Measurements from ENCODE around the gene PCSK6. TPM values are rescaled to one million over a fixed set of nuclear protein-coding genes. Genes with fewer than 3 reads are reported as not detected.
"Not testable (repeated sequence)": the region's sequence is repeated elsewhere in the genome, so short reads cannot be mapped to it uniquely, and the experiment has no call there.

The PCSK6 gene
- total RNA-seq, 1 donor from 2014 or later = 11.0 TPM

GRCh38 chr15:101463696-101464095 is 25.8 kb downstream of the PCSK6 start:
- not testable (repeated sequence) for DNase-seq (ENCODE audit: low read depth)

- no peak for DNase-seq (ENCODE audit: low read depth)
Measured at GRCh38 chr15:101463270-101463669, 26.2 kb downstream of the PCSK6 start.

GRCh38 chr15:101461097-101461496 is 28.4 kb downstream of the PCSK6 start:
- no peak for DNase-seq (ENCODE audit: low read depth)

GRCh38 chr15:101459579-101460300 is 29.8 kb downstream of the PCSK6 start:
- no peak for DNase-seq (ENCODE audit: low read depth)

GRCh38 chr15:101458908-101459578 is 30.5 kb downstream of the PCSK6 start:
- DNase-seq (ENCODE audit: low read depth) = peak; percentile 25

GRCh38 chr15:101458158-101458900 is 31.2 kb downstream of the PCSK6 start:
- DNase-seq (ENCODE audit: low read depth) = peak; percentile 42

- DNase-seq (ENCODE audit: low read depth) = no peak
Measured at GRCh38 chr15:101457696-101458095, 31.8 kb downstream of the PCSK6 start.

GRCh38 chr15:101456057-101456739 is 33.3 kb downstream of the PCSK6 start:
- DNase-seq (ENCODE audit: low read depth) = no peak

GRCh38 chr15:101455291-101456025 is 34.0 kb downstream of the PCSK6 start:
- DNase-seq (ENCODE audit: low read depth) = no peak

GRCh38 chr15:101454781-101455180 is 34.7 kb downstream of the PCSK6 start:
- not testable (repeated sequence) for DNase-seq (ENCODE audit: low read depth)

GRCh38 chr15:101454365-101454764 is 35.1 kb downstream of the PCSK6 start:
- no peak for DNase-seq (ENCODE audit: low read depth)

GRCh38 chr15:101453123-101454120 is 36.1 kb downstream of the PCSK6 start:
- no peak for DNase-seq (ENCODE audit: low read depth)

- no peak for DNase-seq (ENCODE audit: low read depth)
Measured at GRCh38 chr15:101452572-101452971, 36.9 kb downstream of the PCSK6 start.

GRCh38 chr15:101451846-101452245 is 37.7 kb downstream of the PCSK6 start:
- DNase-seq (ENCODE audit: low read depth) = no peak

GRCh38 chr15:101451266-101451799 is 38.2 kb downstream of the PCSK6 start:
- DNase-seq (ENCODE audit: low read depth) = no peak

- no peak for DNase-seq (ENCODE audit: low read depth)
Measured at GRCh38 chr15:101450403-101451265, 38.9 kb downstream of the PCSK6 start.

- DNase-seq (ENCODE audit: low read depth) = no peak
Measured at GRCh38 chr15:101449471-101450402, 39.8 kb downstream of the PCSK6 start.

- no peak for DNase-seq (ENCODE audit: low read depth)
Measured at GRCh38 chr15:101448336-101448735, 41.2 kb downstream of the PCSK6 start.
